ENCODE data around the gene SNTB2. TPM values are rescaled to one million over a fixed set of nuclear protein-coding genes. Genes with fewer than 3 reads are reported as not detected.

Gene SNTB2
- polyA plus RNA-seq, 3 donors = 1.2 to 6.0 (median 5.0) TPM

GRCh38 chr16:69346683-69347082 lies 159.7 kb downstream of the SNTB2 start:
- H3K9ac ChIP-seq (ENCODE audit: insufficient read depth, low read length, poor library complexity, severe bottlenecking) = no peak overlapping the region
- Mint-ChIP-seq H3K9me3 (no peaks in the 10 kb centered on the region), H3K27ac (peak overlapping the region in 4 of 7 donors; percentile 68 to 88 (median 78)), H3K36me3 (peaks cover 32 to 41% of the 10 kb centered on the region in 2 donors), H3K4me3 (no peak overlapping the region), H3K27me3 (ENCODE audit: low read depth in 3 of 3) (no peaks in the 10 kb centered on the region), H3K4me1 (peaks cover 20% of the 10 kb centered on the region)
- peaks cover 9% of the 10 kb centered on the region for H3K79me2 ChIP-seq (ENCODE audit: insufficient read depth, low read length)
- H3K9me3 ChIP-seq (replicated peaks in 1 of 2; ENCODE audit: control insufficient read depth in 1 of 2, insufficient read depth in 1 of 2, low read length in 2 of 2) = no peaks in the 10 kb centered on the region
- no peak for TF ChIP-seq CTCF (IDR thresholded peaks at IDR 0.05)
- H3K4me3 ChIP-seq (replicated peaks in 1 of 3; ENCODE audit: low read depth in 2 of 3, low read length in 3 of 3) = no peak overlapping the region
- H4K20me1 ChIP-seq (ENCODE audit: insufficient read depth, low read length) = peaks cover 3% of the 10 kb centered on the region
- H3K27me3 ChIP-seq (ENCODE audit: control insufficient read depth in 2 of 2, insufficient read depth in 2 of 2, low read length in 2 of 2) = no peaks in the 10 kb centered on the region
- no peak for DNase-seq
- H2AFZ ChIP-seq (ENCODE audit: insufficient read depth, low read depth, low read length, poor library complexity, severe bottlenecking) = no peak overlapping the region
- WGBS (ENCODE audit: insufficient coverage) = 88% methylated on average over 3 of the region's 6 CpGs
- peaks cover 24 to 49% of the 10 kb centered on the region in 2 donors for H3K36me3 ChIP-seq (replicated peaks in 1 of 2; ENCODE audit: control insufficient read depth in 1 of 2, insufficient read depth in 2 of 2, low read length in 2 of 2)
- H3K4me1 ChIP-seq (ENCODE audit: control insufficient read depth in 1 of 2, insufficient read depth in 2 of 2, low read length in 2 of 2) = peaks cover 18 to 19% of the 10 kb centered on the region in 2 donors
- H3K27ac ChIP-seq (ENCODE audit: low read depth in 1 of 2, low read length in 2 of 2) = peak overlapping the region in 1 of 2 donors; percentile 67
- no peak overlapping the region for H3K4me2 ChIP-seq (replicated peaks; ENCODE audit: extremely low read depth, low read length, poor library complexity, severe bottlenecking)
- intact Hi-C loops (cut with micrococcal nuclease) = no loop called here

- peaks cover 24 to 51% of the 10 kb centered on the region in 2 donors for H3K36me3 ChIP-seq (replicated peaks in 1 of 2; ENCODE audit: control insufficient read depth in 1 of 2, insufficient read depth in 2 of 2, low read length in 2 of 2)
- 86% methylated on average over 2 of the region's 6 CpGs for WGBS (ENCODE audit: insufficient coverage)
Observed at GRCh38 chr16:69348222-69348621, 161.3 kb downstream of the SNTB2 start.

More at GRCh38 chr16:69348222-69348621, 161.3 kb downstream of the SNTB2 start:
- Histone ChIP-seq H3K4me3 (replicated peaks in 1 of 3; ENCODE audit: low read depth in 2 of 3, low read length in 3 of 3) (no peak overlapping the region), H2AFZ (ENCODE audit: insufficient read depth, low read depth, low read length, poor library complexity, severe bottlenecking) (no peak overlapping the region), H3K9me3 (replicated peaks in 1 of 2; ENCODE audit: control insufficient read depth in 1 of 2, insufficient read depth in 1 of 2, low read length in 2 of 2) (no peaks in the 10 kb centered on the region), H3K27ac (ENCODE audit: low read depth in 1 of 2, low read length in 2 of 2) (no peak overlapping the region), H3K4me1 (ENCODE audit: control insufficient read depth in 1 of 2, insufficient read depth in 2 of 2, low read length in 2 of 2) (peaks cover 18 to 19% of the 10 kb centered on the region in 2 donors), H3K4me2 (replicated peaks; ENCODE audit: extremely low read depth, low read length, poor library complexity, severe bottlenecking) (no peak overlapping the region), H3K27me3 (ENCODE audit: control insufficient read depth in 2 of 2, insufficient read depth in 2 of 2, low read length in 2 of 2) (no peaks in the 10 kb centered on the region), H4K20me1 (ENCODE audit: insufficient read depth, low read length) (peaks cover 3% of the 10 kb centered on the region), H3K79me2 (ENCODE audit: insufficient read depth, low read length) (peaks cover 7% of the 10 kb centered on the region), H3K9ac (ENCODE audit: insufficient read depth, low read length, poor library complexity, severe bottlenecking) (no peak overlapping the region)
- no peaks in the 10 kb centered on the region for H3K9me3 Mint-ChIP-seq
- DNase-seq = no peak
- peaks cover 33 to 47% of the 10 kb centered on the region in 2 donors for H3K36me3 Mint-ChIP-seq
- no peak for TF ChIP-seq CTCF (IDR thresholded peaks at IDR 0.05)
- H3K27ac Mint-ChIP-seq = no peak overlapping the region
- H3K4me1 Mint-ChIP-seq = peaks cover 20% of the 10 kb centered on the region
- no peak overlapping the region for H3K4me3 Mint-ChIP-seq
- no peaks in the 10 kb centered on the region for H3K27me3 Mint-ChIP-seq (ENCODE audit: low read depth in 3 of 3)
- intact Hi-C loops (cut with micrococcal nuclease) = no loop called here
